EH (cell line): ENCODE measurements around the gene PRR36.

Experiments used
- DNase-seq: peaks from one replicate; pipeline ENCODE4 v3.0.0-alpha.2; 2015; ENCODE audit warnings: low read depth

Gene PRR36

DNA sequence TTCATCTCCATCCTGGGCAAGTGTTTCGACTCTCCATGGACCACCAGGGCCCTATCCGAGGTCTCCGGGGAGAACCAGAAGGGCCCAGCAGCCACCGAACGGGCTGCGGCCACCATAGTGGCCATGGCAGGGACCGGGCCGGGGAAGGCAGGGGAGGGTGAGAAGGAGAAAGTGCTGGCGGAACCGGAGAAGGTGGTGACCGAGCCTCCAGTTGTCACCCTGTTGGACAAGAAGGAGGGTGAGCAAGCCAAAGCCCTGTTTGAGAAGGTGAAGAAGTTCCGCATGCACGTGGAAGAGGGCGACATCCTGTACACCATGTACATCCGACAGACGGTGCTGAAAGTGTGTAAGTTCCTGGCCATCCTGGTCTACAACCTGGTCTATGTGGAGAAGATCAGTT, 24.8 kb upstream of the PRR36 start:
- no peak for DNase-seq

DNA sequence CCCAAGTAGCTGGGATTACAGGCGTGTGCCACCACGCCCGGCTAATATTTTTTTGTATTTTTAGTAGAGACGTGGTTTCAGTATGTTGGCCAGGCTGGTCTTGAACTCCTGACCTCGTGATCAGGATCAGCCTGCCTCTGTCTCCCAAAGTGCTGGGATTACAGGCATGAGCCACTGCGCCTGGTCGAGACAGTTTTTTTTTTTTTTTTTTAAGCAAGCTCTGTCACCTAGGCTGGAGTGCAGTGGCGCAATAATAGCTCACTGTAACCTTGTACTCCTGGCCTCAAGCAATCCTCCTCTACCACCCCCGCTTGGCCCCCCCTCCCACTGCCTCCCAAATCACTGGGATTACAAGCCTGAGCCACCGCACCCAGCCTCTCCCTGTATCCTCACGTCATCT, 23.1 kb upstream of the PRR36 start:
- DNase-seq = no peak

DNA sequence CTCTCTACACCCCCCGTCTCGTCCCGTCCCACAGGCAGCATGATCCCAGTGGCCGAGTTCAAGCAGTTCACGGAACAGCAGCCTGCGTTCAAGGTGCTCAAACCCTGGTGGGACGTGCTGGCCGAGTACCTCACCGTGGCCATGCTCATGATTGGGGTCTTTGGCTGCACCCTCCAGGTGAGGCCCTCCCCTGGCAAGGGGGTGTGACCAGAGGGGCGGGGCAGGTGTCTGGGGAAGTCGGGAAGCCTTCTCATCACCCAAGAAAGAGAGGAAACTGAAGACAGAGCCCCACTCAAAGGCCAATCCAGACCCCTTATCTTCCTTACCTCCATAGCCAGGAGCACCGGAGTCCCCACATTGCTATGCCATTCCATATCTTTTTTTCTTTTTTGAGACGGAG, 21.4 kb upstream of the PRR36 start:
- DNase-seq = no peak

DNA sequence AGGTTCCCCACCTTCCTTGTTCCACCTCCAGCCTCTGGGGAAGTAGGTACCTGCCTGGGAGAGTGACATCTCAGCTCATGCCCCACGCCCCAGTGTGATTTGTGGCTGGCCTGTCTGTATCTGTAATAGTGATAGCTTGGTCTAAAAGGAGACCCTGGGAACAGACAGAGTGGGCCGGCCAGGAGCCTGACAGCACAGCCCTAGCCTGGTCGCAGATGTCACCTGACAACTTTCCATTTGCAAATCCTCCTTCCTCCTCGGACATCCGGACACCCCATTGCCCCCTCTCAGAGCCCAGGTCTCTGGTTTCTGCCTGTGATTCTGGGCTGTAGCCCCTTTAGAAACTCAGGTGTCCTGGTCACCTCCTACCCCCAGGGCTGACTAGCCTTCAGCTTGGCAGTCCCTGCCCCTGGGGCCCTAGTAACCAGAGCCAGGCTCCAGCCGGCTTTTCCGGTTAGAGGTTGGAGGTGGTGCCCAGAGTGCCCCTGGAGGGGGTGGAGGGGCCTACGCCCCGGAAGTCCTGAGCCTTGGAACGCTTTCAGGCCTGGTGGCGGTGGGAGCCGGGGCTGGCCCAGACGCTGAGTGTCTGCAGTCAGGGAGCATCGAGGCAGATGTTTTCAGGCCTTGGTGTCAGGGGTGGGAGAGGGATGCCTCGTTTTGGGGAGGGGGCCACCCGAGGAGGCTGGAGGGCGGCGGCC, 20.6 kb upstream of the PRR36 start:
- DNase-seq = no peak

DNA sequence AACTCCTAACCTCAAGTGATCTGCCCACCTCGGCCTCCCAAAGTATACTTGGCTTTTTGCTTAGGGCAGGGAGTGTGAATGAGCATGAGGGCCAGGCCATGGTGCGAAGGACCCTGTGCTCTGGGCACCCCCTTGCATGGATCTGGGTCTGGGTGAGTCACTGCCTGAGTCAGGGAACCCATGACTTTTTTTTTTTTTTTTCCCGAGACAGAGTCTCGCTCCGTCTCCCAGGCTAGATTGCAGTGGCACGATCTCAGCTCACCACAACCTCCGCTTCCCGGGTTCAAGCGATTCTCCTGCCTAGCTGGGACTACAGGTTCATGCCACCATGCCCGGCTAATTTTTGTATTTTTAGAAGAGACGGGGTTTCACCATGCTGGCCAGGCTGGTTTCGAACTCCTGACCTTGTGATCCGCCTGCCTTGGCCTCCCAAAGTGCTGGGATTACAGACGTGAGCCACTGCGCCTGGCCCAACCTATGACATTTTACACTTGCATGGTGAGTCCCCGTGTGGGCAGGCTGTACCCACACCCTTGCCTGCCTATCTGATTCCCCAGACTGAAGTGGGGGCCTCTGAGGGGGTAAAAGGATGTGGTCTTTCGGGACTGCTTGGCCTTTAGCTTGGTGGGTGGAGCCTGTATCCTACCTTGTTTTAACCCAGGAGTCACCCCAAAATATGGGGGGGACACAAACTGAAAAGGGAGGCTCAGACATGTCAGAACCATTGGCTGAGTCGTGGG, 19.3 kb upstream of the PRR36 start:
- peak; percentile 53 for DNase-seq

DNA sequence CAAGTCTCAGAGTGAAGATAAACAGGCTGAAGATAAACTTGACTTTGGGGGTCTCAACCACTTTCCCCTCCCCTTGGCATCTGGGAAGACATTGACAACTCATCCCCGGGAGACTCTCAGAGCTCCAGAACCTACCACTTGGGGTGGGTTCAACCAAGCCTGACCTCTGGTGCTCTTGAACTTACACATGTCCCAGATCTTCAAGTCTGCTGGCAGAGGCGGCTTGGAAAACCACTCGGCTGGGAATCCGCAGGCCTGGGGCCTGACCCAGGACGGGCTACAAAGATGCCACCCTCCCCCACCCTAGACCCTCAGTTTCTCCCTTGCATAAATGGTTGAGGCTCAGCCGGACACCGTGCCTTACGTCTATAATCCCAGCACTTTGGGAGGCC, 14.6 kb upstream of the PRR36 start:
- no peak for DNase-seq

DNA sequence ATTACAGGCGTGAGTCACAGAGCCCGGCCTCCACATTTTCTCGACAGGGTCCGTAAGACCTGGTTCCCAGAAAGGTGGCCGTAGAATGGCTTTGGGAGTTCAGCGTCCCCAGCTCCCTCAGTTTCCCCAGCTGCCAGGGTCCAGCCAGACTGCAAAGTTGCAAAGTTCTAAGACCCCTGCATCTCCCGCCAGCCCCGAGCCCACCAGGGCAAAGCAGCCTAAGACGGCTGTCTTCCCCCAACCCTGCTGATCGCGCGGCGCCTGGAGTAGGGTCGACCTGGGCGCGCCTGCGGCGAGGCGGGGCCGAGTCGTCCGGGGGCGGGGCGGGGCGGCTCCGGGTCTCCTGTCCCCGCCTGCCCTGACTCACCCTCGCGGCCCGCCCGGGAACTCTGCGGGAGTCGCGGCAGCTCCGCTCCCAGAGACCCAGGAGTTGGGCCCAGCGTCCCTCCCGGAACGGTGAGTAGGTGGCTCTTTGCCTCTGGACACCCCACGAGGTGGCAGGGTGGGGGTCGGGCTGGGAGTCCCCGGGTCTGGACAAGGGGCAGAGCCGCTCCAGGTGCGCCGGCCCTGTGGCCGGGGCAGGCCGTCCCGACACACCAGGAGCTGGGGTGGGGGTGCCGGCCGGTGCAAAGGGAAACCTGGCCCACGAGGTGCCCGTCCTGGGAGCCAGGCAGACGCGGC, 14.1 kb upstream of the PRR36 start, which contains the start of gene LRRC8E:
TSS of gene LRRC8E (plus strand) at position 366 of the 681 bp plus-strand sequence. CDS start 7,094 bp downstream, outside the sequence.
- peak; percentile 83 for DNase-seq

DNA sequence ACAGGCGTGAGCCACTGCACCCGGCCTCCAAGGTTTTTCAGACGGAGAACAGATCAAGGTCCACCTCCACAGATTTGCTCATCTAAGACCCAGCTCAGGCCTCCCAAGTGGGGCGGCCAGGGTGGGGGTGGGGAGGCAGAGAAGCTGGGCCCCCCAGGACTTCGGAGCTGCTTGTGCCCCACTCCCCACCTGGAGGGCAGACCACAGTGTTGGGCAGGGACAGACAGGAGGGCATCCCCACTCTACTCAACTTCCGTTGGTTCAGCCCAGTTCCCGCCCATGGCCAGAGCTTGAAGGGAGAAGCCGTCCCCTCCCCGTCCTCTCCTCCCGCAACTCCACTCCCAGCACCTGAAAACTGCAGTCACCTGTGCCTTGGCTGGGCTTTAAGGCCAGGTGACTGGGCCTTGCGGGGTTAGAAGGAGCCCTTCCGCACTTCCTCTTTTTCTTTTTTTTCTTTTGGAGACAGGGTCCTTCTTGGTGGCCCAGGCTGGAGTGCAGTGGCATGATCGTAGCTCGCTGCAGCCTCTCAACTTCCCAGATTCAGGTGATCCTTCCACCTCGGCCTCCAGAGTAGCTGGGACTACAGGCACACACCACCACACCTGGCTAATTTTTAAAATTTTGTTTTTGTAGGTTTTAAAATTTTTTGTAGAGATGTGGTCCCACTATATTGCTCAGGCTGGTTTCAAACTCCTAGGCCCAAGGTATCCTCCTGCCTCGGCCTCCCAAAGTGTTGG, 13.4 kb upstream of the PRR36 start:
- DNase-seq = no peak

DNA sequence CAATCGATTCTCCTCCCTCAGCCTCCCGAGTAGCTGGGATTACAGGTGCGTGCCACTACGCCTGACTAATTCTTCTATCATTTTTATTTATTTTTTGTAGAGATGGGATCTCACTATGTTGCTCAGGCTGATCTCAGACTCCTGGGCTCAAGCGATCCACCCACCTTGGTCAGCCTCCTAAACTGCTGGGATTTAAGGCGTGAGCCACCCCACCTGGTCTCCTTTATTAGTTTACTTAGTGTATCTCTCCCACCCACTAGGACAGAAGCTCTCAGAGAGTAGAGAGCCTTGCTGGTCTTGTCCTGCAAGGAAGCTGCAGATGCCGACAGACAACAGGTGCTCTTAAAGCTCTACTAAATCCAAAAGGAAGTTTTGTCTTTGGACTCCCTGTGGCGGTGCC, 11.6 kb upstream of the PRR36 start:
- no peak for DNase-seq

DNA sequence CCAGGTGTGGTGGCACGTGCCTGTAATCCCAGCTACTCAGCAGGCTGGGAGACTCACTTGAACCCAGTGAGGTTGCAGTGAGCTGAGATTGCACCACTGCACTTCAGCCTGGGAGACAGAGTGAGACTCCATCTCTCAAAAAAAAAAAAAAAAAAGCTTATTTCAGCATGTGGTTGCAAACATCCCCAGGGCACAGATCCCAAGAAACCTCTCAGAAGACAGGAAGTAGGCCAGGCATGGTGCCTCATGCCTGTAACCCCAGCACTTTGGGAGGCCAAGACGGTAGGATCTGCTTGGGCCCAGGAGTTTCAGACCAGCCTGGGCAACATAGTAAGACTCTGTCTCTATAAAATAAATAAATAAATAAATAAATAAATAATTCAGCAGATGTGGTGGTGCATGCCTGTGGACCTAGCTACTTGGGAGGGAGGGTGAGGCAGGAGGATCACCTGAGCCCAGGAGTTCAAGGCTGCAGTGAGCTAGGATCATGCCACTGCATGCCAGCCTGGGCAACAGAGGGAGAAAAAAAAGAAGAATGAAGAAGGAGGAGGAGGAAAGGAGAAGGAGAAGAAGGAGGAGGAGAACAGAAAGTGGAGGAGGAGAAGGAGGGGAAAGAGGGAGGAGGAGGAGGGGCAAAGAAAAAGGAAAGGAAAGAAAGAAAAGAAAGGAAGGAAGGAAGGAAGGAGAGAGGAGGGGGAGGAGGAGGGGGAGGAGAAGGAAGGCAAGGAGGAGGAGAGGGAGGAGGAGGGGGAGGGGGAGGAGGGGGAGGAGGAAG, 9.8 kb upstream of the PRR36 start:
- DNase-seq = peak; percentile 81

DNA sequence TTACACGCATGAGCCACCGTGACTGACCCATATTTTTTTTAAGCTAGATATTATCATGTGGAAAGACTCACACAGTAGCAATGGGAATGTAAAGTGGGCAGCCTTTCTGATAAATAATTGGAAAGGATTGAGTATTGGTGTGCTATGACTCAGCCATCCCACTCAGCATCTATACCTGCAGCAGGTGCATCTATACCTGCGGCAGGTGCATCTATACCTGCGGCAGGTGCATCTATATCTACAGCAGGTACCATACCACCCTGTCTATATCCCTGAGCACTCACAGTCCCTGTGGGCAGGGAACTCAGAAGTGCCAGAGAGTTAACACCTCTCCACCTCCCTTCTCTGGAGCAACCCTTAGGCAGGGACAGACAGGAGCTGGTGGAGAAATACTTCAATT, 8.9 kb upstream of the PRR36 start:
- DNase-seq = no peak

DNA sequence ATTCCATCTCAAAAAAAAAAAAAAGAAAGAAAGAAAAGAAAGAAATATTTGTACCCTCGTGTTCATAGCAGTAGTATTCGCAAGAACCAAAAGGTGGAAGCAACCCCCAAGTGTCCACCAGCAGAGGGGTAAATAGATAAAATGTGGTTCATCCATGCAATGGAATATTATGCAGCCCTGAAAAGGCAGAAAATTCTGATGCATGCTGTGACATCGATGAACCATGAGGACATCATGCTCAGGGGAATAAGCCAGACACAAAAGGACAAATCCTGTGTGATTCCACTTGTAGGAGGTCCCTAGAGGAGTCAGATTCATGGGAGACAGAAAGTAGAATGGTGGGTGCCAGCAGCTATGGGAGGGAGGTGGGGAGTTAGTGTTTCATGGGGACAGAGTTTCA, 7.7 kb upstream of the PRR36 start:
- DNase-seq = no peak

DNA sequence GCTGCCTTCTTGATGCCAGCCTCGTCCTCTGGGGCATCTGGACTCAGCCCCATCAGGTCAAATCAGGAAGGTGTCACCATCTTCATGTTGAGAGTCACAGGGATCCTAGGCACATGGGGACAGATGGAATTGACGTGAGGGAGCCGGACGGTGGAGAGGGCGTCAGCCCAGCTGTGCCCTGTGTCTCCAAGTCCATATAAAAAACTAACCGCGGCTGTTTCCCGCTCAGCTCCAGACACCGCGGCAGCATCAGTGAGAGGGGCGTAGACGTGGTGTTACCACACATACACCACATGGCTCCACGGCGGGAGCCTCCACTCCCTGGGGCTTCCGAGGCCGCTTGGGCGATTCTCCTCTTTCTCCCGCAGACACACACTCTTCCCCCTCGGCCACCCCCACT, 5.6 kb upstream of the PRR36 start:
- DNase-seq = no peak

DNA sequence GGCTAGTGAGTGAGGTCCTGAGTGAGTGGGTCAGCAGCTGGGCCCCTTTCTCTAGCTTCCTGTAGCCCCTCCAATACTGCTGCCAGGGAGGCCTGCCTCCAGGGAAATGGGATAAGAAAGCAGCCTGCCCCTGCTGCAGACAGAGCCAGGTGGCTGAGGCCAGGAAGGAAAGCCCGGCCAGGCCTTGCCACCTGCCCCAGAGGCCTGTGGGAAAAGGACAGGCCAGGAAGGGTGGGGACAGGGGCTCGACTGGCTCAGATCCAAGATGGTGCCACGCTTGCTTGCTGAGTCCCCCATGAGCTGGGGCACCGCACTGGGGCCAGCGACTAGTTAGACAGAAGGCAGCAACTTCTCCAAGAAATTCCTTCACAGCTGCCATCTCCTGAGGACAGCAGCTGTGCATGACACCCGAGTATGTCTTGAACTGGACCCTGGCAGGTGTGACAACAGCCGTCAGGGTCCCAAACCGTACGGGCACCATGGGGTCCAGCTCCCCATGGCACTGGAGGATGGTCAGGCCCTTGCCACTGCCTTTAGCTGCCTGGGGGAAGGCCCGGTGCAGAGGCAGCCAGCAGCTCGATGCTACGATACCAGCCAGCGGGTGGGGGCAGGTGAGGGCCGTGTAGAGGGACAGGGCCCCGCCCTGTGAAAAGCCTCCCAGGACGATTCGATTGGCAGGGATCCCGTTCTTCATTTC, 5.1 kb upstream of the PRR36 start:
- DNase-seq = no peak

DNA sequence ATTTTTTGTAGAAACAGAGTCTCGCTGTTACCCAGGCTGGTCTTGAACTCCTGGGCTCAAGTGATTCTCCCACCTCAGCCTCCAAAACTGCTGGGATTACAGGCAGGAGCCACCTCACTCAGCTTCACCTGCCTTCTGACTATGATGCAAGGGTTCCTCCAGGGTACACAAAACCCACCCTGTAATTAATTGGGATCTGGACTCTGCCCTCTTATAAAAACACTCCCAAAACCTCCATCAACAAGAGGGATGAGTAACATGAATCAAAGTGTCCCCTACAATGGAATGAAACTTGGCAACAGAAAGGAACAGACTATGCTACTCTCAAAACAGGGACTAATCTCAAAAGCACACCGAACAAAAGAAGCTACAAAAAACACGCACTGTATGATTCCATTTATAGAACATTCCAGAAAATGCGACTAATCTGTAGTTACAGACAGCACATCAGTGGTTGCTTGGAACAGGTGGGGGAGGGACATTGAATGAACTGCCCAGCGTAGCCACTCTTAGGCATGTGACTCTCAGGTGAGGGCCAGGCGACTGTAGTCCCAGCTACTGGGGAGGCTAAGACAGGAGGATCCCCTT, 3.2 kb upstream of the PRR36 start:
- DNase-seq = peak; percentile 39

DNA sequence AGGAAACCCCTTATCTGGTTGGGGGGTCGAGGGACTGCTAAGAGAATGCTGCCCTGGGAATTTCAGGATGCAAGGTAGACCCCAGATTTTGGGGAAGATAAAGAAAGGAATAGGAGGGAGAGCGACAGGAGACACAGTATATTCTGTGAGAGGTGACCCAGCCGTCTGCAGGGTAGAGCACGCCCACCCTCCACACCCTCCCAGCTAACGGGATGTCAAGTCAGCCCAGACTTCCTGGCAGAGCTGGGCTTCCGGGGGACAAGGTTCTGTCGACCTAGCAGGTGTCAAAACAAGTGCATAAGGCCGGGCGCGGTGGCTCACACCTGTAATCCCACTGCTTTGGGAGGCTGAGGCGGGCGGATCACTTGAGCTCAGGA, 695 bp upstream of the PRR36 start:
- no peak for DNase-seq

DNA sequence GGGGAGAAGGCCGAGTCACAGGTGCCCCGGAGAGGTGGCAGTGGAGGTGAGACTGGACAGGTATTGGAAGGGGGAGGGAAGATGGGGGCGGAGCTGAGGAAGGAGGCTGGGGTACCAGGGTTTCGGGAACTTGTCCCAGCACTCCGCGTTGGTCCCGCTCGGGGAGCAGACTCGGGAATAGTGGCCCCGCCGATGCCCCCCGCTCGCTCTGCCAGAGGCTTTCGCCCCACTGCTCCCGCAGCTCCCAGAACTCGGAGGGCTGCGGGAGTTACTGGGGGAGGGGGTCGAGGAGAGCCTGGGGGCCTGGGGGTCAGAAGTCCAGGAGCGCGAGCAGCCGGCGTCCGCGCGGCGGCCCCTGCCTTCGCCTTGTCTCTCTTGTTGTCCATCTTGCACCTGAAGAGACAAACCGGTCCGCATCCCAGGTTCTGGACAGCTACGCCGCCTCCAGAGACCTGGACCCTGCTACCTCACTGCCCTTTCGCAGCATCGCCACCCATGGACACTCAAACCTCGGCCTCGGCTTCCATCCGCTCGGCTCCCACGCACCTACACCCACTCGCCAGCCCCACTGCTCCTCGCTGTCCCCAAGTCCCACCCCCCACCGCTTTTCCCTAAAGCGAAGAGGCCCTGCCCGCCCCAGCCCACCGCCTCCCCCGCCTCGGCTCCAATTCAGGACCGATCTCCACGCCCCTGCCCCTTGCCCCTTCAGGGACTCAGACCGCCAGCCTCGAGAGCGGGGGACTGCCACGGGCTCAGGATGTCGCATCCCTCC, 700 bp downstream of the PRR36 start:
- DNase-seq = no peak

DNA sequence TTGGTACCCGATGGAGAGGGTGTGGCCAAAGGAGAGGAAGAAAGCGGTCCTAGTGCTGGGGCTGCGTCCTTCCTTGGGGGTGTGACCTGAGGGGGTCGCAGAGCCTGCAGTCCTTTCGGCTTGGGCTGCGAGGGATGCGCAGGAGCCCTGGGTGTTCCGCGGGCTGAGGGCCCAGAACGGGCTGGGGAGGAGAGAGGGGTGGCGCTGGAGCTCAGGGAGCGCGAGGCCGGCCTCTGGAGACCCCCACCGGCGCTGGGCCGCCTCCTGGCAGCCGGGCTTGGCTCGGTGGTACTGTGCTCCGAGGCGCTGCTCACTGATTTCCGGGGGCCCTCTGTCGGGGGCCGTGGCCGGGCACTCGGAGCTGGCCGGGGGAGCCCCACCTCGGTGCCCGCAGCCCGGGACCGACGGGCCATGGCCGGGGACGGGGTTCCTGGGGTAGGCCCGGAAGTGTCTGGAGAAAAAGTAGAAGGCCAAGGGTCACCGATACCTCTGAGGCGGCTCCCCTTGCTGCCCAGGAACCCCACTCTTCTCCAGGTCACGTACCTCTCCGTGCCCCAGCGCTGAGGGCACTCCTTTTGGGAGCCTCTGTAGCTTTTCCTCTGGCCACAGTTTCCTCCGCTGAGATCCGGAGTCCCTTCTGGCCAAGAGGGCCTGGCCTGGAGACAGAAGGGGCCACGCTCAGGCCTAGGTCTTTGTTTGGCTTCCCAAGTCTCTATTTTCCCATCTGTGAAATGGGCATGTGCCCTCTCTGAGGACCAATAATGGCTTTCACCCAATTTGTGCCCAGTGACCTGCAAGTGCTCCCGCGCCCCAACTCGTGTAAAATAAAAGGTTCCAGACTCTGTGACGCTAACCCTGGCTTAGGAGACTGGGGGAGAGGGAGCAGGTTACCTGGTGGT, 1.6 kb downstream of the PRR36 start:
- no peak for DNase-seq
